ENCODE data around the gene SEC24D.
"Not testable (repeated sequence)": the region's sequence is repeated elsewhere in the genome, so short reads cannot be mapped to it uniquely, and the experiment has no call there.

The SEC24D gene

GRCh38 chr4:118801895-118802575 is 33.9 kb downstream of the SEC24D start:
- Histone ChIP-seq H3K27me3 (replicated peaks) (no peaks in the 10 kb centered on the region), H3K27ac (no peak overlapping the region), H3K4me3 (ENCODE audit: low read depth, low read length) (no peak overlapping the region), H3K36me3 (replicated peaks) (peaks cover 83% of the 10 kb centered on the region)
- DNase-seq, result no peak
- in situ Hi-C loops (cut with HindIII; ENCODE audit: low pct_ligation_motif_present, low sequenced_read_pairs), result no loop called here
- TF ChIP-seq, protein P1, sequence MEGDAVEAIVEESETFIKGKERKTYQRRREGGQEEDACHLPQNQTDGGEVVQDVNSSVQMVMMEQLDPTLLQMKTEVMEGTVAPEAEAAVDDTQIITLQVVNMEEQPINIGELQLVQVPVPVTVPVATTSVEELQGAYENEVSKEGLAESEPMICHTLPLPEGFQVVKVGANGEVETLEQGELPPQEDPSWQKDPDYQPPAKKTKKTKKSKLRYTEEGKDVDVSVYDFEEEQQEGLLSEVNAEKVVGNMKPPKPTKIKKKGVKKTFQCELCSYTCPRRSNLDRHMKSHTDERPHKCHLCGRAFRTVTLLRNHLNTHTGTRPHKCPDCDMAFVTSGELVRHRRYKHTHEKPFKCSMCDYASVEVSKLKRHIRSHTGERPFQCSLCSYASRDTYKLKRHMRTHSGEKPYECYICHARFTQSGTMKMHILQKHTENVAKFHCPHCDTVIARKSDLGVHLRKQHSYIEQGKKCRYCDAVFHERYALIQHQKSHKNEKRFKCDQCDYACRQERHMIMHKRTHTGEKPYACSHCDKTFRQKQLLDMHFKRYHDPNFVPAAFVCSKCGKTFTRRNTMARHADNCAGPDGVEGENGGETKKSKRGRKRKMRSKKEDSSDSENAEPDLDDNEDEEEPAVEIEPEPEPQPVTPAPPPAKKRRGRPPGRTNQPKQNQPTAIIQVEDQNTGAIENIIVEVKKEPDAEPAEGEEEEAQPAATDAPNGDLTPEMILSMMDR (IDR thresholded peaks at IDR 0.05; ENCODE audit: low read depth, low read length, missing control alignments), result no peak

DNA sequence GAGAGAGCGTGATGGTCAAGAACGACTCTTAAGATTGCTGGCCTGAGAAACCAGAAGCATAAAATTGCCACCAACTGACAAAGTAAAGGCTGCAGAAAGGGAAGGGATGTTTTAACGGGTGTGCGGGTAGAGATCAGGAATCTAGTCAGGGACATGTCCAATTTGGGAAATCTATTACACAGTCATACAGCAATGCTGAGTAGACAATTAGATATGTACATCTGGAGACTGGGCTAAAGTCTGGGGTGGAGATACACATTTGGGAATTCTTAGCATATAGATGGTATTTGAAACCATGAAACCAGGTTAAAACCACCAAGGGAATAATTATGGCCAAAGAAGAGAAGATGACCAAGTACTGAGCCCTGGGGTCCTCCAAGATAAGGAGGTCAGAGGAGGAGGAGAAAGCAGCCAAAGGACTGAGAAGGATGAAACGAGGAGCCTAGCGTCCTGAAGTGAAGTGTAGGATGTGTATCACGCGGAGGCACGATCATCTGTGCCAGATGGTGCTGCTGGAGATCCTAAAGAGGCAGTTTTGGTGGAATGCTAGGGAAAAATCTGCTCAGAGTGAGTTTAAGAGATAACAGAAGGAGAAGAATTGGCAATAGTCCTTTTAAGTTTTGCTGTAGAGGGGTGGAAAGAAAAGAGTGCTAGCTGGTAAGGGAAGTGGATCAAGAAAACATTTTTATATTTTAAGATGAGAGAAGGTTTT is 36.5 kb downstream of the SEC24D start:
- no peaks in the 10 kb centered on the region for H3K27me3 ChIP-seq (replicated peaks)
- no peak for DNase-seq

DNA sequence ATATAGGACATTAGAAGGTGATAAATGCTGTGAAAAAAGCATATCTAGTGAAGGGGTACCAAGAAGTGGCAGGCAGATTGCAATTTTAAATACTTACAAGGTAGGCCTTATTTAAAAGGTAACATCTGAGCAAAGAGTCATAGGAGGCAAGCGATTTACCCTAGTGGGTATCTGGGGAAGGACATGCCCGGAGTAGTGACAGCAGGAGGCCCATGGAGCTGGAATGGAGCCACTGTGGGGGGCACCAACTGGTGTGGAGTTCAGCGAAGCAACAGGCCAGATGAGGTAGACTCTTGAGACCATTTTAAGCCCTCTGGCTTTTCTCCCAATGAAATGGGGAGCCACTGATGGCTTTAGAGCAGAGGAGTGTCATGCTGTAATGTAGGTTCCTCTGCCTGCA is 37.3 kb downstream of the SEC24D start:
- no peaks in the 10 kb centered on the region for H3K27me3 ChIP-seq (replicated peaks)
- H3K36me3 ChIP-seq (replicated peaks), result peaks cover 76% of the 10 kb centered on the region
- in situ Hi-C loops (cut with HindIII; ENCODE audit: low pct_ligation_motif_present, low sequenced_read_pairs), result no loop called here
- no peak overlapping the region for H3K27ac ChIP-seq
- DNase-seq, result no peak
- no peak overlapping the region for H3K4me3 ChIP-seq (ENCODE audit: low read depth, low read length)
- TF ChIP-seq, protein P1 (IDR thresholded peaks at IDR 0.05; ENCODE audit: low read depth, low read length, missing control alignments), result peak; percentile 52

More for the DNA sequence above, 36.5 kb downstream of the SEC24D start:
- Histone ChIP-seq H3K27ac (no peak overlapping the region), H3K36me3 (replicated peaks) (peaks cover 80% of the 10 kb centered on the region), H3K4me3 (ENCODE audit: low read depth, low read length) (no peak overlapping the region)
- TF ChIP-seq, protein P1 (IDR thresholded peaks at IDR 0.05; ENCODE audit: low read depth, low read length, missing control alignments), result no peak
- in situ Hi-C loops (cut with HindIII; ENCODE audit: low pct_ligation_motif_present, low sequenced_read_pairs), result no loop called here

DNA sequence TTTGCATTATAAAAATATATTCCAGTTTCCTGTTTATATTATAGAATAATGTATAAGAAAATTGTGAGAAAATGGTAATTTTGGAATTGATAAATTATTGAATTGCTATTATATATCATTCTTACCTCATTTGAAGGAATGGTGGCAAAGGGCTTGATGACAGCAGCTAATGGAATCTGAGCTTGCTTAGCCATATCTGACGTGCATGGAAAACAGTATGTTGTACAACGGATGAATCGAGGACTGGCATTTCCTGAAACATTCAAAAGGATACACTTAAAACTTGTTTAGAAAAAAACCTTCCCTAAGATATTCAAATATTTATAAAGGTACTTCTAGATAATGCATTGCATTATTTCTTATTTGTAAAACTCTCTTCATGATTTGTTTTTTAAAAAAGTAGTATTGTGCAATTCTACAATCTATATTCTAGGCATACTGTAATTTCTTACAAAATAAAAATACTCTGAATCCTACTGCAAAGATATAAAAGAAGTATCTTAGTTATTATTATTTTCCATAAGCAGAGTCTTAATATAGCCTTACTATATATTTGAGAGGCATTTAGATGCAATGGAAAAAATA is 38.3 kb downstream of the SEC24D start:
- in situ Hi-C loops (cut with HindIII; ENCODE audit: low pct_ligation_motif_present, low sequenced_read_pairs), result no loop called here
- TF ChIP-seq, protein P1 (IDR thresholded peaks at IDR 0.05; ENCODE audit: low read depth, low read length, missing control alignments), result no peak
- Histone ChIP-seq H3K27me3 (replicated peaks) (no peaks in the 10 kb centered on the region), H3K27ac (peak overlapping the region; percentile 44), H3K4me3 (ENCODE audit: low read depth, low read length) (no peak overlapping the region), H3K36me3 (replicated peaks) (peaks cover 70% of the 10 kb centered on the region)
- DNase-seq, result peak; percentile 66

- H3K27me3 ChIP-seq (replicated peaks); H3K27ac ChIP-seq; DNase-seq; in situ Hi-C loops (cut with HindIII; ENCODE audit: low pct_ligation_motif_present, low sequenced_read_pairs); H3K4me3 ChIP-seq (ENCODE audit: low read depth, low read length): not testable (repeated sequence)
- peaks cover 53% of the 10 kb centered on the region for H3K36me3 ChIP-seq (replicated peaks)
Measured at GRCh38 chr4:118791690-118792446, 44.1 kb downstream of the SEC24D start.

DNA sequence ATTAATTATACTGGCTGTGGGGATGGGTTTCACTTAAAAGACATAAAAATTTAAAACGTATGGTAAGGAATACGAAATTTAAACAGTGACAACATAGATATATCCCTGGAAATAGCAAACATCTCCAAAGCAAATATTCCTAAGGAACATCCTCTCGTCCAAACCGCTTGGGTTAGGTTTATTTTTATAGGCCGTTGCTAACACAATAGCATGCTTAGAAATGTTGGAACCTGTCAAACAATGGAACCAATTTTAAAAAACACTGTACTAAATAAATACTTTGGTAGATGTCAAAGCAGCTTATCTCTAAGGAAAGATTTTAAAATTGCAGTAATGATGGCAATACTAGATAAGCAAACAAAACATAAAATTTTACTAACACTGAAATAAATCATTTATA is 45.4 kb downstream of the SEC24D start:
- TF ChIP-seq, protein P1 (IDR thresholded peaks at IDR 0.05; ENCODE audit: low read depth, low read length, missing control alignments), result no peak
- no peak for DNase-seq
- H3K36me3 ChIP-seq (replicated peaks), result peaks cover 40% of the 10 kb centered on the region
- no peak overlapping the region for H3K27ac ChIP-seq
- in situ Hi-C loops (cut with HindIII; ENCODE audit: low pct_ligation_motif_present, low sequenced_read_pairs), result no loop called here
- H3K27me3 ChIP-seq (replicated peaks), result no peaks in the 10 kb centered on the region
- H3K4me3 ChIP-seq (ENCODE audit: low read depth, low read length), result no peak overlapping the region

Measured in brain microvascular endothelial cell (primary cell).